Heart left ventricle (tissue), 13 donors: Measurements from ENCODE around the gene FAM163A.

Experiments used
- POLR2A ChIP-seq, 2 donors: fragments of 450-650 bp; IDR thresholded peaks; one replicate each; pipeline ENCODE4 v1.6.1; 2017; ENCODE audit warnings: antibody characterized with exemption in 2 of 2, mild to moderate bottlenecking in 2 of 2, moderate library complexity in 2 of 2
- TF ChIP-seq, protein P1 (sequence below), 12 donors: fragments of 200-600 bp; sonication (generic) in 4 of 12; IDR thresholded peaks; one replicate each; pipeline versions ENCODE4 v1.5.0 to v1.8.0; 2018 to 2022; ENCODE audit warnings: antibody characterized with exemption in 12 of 12, mild to moderate bottlenecking in 5 of 12
- donor health status: ischemic (EF 13 %, LVEDD 7.1; RV severe dilation, severe dysfunction).
- donor health status: DM: no; HTN: yes; CAD: no.
- donor health status: DM: no; HTN: no; CAD: no.
- donor health status: ischemic (EF 25% LVEDD 6.9; RV normal size, moderate dysfunction).
- donor health status: ischemic (EF 25% LVEDD 5.7; RV mildly dilated, moderate dysfunction).
- donor health status: ischemic (EF 35%, LVEDD 5.7; RV mildly dilated, moderate dysfunction).
- donor health status: nonischemic (EF 11% LVEDD 7.7; RV severe dilation, severe dysfunction).
- donor health status: DM: yes; HTN: yes; CAD: no.
- donor health status: PGD.
- donor health status: ischemic (EF 29% LVEDD 5.4; RV normal size, mild dysfunction).
- donor health status: nonischemic (EF 23%, LVEDD 6.1; RV moderate dilation, normal function).

DNA sequence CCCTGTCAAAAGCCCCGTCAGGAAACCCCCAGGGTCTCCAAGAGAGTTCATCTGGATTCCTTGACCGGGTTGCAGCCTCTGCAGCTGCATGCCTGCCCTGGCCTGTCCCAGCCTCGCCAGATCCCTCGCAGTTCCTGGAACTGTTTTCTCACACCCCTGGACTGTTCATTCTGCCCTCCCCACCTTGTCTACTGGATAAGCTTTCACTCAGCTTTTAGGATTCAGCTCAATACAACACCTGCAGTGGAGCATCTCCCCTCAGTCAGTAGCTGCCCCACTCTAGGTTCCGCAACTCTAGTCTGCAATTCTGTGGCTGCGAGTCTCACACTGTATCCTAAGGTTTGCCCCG lies 67.2 kb downstream of the FAM163A start:
- TF ChIP-seq, protein P1, sequence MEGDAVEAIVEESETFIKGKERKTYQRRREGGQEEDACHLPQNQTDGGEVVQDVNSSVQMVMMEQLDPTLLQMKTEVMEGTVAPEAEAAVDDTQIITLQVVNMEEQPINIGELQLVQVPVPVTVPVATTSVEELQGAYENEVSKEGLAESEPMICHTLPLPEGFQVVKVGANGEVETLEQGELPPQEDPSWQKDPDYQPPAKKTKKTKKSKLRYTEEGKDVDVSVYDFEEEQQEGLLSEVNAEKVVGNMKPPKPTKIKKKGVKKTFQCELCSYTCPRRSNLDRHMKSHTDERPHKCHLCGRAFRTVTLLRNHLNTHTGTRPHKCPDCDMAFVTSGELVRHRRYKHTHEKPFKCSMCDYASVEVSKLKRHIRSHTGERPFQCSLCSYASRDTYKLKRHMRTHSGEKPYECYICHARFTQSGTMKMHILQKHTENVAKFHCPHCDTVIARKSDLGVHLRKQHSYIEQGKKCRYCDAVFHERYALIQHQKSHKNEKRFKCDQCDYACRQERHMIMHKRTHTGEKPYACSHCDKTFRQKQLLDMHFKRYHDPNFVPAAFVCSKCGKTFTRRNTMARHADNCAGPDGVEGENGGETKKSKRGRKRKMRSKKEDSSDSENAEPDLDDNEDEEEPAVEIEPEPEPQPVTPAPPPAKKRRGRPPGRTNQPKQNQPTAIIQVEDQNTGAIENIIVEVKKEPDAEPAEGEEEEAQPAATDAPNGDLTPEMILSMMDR (IDR thresholded peaks at IDR 0.05) = no peak
- no peak for TF ChIP-seq POLR2A (IDR thresholded peaks at IDR 0.05)
